Inferior parietal cortex (tissue), 1 donor: ENCODE measurements around the gene ALG11.

Source experiments
- DNase-seq: peaks from one replicate; pipeline ENCODE4 v3.0.0-alpha.2; 2016; ENCODE audit errors: extremely low spot score

The ALG11 gene

GRCh38 chr13:51997641-51998330, 14.4 kb upstream of the ALG11 start:
- DNase-seq: no peak

GRCh38 chr13:51998723-51999509, 13.3 kb upstream of the ALG11 start:
- no peak for DNase-seq

DNA sequence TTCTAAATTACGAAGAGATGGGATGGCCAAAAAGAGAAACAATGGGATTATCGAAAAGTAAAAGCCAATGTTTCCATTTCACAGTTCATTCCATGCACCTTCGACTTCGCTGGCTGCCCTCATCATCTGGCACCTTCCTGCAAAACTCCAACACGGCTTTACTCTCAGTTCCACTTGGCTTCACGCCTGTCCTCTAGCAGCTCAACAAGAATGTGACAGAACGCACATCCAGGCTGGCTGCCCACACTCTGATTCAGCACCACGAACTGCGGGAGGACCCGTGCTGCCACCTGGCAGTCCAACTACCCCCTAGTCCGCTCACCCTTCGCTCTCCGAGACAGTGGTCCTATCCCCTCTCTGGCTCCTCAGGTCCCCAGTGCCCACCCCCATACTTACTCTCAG, 12.7 kb upstream of the ALG11 start:
- DNase-seq: no peak

GRCh38 chr13:51999921-52000320, 12.3 kb upstream of the ALG11 start:
- no peak for DNase-seq

GRCh38 chr13:52001120-52001731, 11.0 kb upstream of the ALG11 start:
- peak; percentile 50 for DNase-seq

- no peak for DNase-seq
Observed at GRCh38 chr13:52002361-52002760, 9.8 kb upstream of the ALG11 start.

- no peak for DNase-seq
Observed at GRCh38 chr13:52003541-52003940, 8.7 kb upstream of the ALG11 start.

DNA sequence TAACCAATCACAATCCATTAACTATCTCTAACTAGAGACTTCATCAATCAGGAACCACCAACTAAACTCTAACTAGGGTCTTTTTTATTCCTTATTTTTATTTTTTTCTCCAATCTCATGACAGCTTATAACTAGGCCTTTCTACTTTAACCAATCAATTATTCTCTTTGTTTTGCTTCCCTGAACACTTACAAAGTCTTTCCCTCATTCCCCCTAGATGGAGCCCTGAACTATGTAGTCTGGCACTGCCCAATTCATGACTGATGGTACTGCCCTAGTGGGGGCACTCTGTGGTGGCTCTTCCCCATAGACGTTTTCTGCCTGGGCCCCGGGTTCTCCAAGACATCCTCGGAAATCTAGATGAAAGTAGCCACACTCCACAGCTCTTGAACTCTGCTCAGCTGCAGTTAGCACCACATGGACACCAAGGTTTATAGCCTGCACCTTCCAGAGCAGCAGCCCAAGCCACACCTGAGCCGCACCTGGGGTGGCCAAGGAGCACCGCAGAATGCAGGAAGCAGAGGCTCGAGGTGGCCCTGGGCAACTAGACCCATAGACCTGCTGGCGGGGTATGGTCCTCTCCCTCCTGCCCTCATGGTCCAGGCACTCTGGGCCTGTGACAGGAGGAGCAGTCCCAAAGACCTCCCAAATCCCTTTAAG, 7.6 kb upstream of the ALG11 start:
- DNase-seq: no peak

DNA sequence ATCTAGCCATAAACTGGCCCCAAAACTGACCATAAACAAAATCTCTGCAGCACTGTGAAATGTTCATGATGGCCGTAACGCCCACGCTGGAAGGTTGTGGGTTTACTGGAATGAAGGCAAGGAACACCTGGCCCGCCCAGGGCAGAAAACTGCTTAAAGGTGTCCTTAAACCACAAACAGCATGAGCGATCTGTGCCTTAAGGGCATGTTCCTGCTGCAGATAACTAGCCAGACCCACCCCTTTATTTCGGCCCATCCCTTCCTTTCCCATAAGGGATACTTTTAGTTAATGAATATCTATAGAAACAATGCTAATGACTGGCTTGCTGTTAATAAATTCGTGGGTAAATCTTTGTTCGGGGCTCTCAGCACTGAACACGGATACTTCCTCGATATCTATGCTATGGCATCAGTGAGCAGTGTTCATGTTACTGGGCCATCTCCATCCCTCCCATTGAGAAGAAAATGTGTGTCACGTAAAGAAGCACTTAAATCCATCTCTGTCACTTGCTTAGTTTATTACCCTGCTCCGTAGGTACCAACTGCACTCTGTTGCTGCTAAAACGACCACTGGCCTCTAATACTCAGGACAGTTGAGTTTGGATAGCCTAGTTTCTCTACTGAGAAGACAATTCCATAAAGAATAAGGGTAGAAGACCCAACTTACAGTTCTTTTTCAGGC, 6.2 kb upstream of the ALG11 start:
- DNase-seq: no peak

- DNase-seq: no peak
Observed at GRCh38 chr13:52006523-52007245, 5.5 kb upstream of the ALG11 start.

DNA sequence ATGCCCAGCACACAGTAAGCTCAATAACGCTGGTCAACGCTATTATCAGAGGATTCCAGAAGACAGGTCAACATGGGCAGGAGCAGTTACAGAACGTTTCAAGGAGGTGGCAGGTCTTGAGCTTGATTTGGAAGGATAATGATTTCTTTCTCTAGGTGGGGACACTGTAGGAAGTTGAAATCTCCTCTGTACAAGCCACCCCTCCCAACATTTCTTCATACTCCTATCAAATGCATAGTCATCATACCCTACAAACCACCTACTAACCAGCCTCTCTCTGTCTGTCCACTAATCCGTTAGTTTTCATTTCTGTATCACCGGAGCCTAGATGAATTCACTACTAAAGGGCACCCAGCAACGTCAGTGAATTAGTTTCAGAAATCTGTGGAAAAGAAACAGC, 2.3 kb upstream of the ALG11 start:
- DNase-seq: no peak

GRCh38 chr13:52010890-52011631, 1.1 kb upstream of the ALG11 start, which contains the start of gene ATP7B:
Gene ATP7B, minus strand, starts transcription at chr13:52011450. Its CDS starts 113 bp downstream, at chr13:52011337.
- no peak for DNase-seq

- DNase-seq: no peak
Observed at GRCh38 chr13:52012512-52012836, 276 bp downstream of the ALG11 start.

DNA sequence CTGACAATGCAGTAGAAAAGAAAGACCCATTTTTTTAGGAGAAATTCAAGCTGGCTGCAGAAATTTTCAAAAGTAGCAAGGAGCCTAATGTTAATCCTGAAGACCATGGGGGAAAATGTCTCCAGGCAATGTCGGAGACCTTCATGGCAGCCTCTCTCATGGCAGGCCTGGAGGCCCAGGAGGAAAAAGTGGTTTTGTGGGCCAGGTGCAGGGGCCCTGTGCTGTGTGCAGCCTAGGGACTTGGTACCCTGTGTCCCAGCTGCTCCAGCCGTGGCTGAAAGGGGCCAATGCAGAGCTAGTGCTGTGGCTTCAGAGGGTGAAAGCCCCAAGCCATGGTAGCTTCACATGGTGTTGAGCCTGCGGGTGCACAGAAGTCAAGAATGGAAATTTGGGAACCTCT, 4.1 kb downstream of the ALG11 start:
- DNase-seq: no peak

- no peak for DNase-seq
Observed at GRCh38 chr13:52020191-52020590, 8.0 kb downstream of the ALG11 start.

DNA sequence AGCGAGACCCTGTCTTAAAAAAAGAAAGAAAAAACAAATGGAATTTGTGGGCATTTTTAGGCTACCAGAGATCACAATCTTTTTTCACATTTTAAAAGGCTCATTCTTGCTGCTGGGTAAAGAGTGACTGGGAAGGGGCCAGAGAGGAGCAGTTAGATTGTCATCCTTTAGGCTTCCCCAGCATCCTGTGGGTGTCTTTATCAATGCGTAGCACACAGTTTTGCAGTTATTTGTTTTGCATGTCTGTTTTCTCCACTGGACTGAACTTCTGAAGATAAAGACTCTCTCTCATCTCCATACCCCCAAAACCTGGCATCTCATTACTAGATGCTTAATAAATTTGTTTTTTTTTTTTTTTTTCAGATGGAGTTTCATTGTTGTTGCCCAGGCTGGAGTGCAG, 10.2 kb downstream of the ALG11 start:
- no peak for DNase-seq

GRCh38 chr13:52024481-52024880, 12.3 kb downstream of the ALG11 start, which contains the start of gene UTP14C:
Gene UTP14C, plus strand, starts transcription at chr13:52024691. Its CDS starts 4,114 bp downstream, at chr13:52028805.
- no peak for DNase-seq

GRCh38 chr13:52025475-52026245, 13.5 kb downstream of the ALG11 start:
- no peak for DNase-seq

DNA sequence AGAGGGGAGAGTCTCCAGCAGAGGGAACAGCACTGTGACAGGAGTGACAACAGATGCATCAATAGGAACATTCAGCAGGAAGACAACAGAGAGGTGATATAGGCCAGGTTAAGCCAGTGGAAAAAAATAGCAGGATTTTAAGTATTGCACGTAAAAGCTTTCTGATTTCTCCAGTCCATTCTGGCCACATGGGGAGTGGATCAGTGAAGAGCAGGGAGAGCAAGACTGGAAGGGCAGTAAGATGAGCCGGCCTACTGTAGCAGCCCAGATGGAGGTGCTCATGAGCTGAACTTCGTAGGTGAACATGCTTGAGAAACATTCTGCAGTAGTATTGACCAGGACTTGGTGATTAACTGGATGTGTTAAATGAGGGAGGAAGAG, 14.0 kb downstream of the ALG11 start:
- no peak for DNase-seq

DNA sequence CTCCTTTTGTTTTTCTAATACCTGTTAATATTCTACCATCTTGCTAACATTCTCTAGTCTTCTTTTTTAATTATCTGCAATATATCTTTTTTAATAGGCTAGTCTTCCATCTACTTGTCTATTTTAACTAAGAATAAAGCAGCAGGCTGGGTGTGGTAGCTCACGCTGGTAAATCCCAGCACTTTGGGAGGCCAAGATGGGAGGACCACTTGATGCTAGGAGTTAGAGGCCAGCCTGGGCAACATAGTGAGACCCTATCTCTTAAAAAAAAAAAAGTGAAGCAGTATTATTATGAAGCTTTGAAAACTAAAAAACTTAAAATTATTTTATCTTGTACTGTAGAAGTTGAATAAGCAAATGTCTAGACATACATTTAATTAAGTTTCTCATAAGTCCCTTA, 15.6 kb downstream of the ALG11 start:
- DNase-seq: no peak
